ENCODE measurements around the gene DNAAF2.

DNAAF2 gene

GRCh38 chr14:49623941-49624839 is 10.9 kb downstream of the DNAAF2 start:
- Histone ChIP-seq H3K27me3 (no peaks in the 10 kb centered on the region), H3K4me1 (peaks cover 0 to 39% (median 19%) of the 10 kb centered on the region in 4 donors), H3K36me3 (peaks cover 0 to 25% (median 2%) of the 10 kb centered on the region in 3 donors), H3K27ac (no peak overlapping the region), H3K9me3 (no peaks in the 10 kb centered on the region), H3K4me3 (no peak overlapping the region)
- intact Hi-C loops (cut with DNase I; ENCODE audit: low total_unique reads): no loop called here
- no peak for TF ChIP-seq CTCF (IDR thresholded peaks at IDR 0.05)
- DNase-seq: no peak

GRCh38 chr14:49623387-49623786 is 11.7 kb downstream of the DNAAF2 start:
- Histone ChIP-seq H3K9me3 (no peaks in the 10 kb centered on the region), H3K36me3 (peaks cover 4 to 26% (median 10%) of the 10 kb centered on the region in 3 donors), H3K4me1 (peaks cover 0 to 47% (median 22%) of the 10 kb centered on the region in 4 donors), H3K27me3 (no peaks in the 10 kb centered on the region), H3K27ac (no peak overlapping the region), H3K4me3 (no peak overlapping the region)
- no peak for DNase-seq
- intact Hi-C loops (cut with DNase I; ENCODE audit: low total_unique reads): no loop called here
- TF ChIP-seq CTCF (IDR thresholded peaks at IDR 0.05): no peak

- peak overlapping the region; percentile 83 to 98 for H3K4me3 ChIP-seq
- no peak for TF ChIP-seq CTCF (IDR thresholded peaks at IDR 0.05)
- peak overlapping the region in 1 of 2 donors; percentile 90 for H3K27ac ChIP-seq
- no peaks in the 10 kb centered on the region for H3K27me3 ChIP-seq
- H3K36me3 ChIP-seq: peaks cover 16 to 34% (median 18%) of the 10 kb centered on the region in 3 donors
- no peaks in the 10 kb centered on the region for H3K9me3 ChIP-seq
- peaks cover 0 to 50% (median 22%) of the 10 kb centered on the region in 4 donors for H3K4me1 ChIP-seq
- intact Hi-C loops (cut with DNase I; ENCODE audit: low total_unique reads): no loop called here
- no peak for DNase-seq
Measured at GRCh38 chr14:49622022-49622607, 12.9 kb downstream of the DNAAF2 start.

GRCh38 chr14:49621114-49621881 is 13.7 kb downstream of the DNAAF2 start:
- Histone ChIP-seq H3K4me3 (peak overlapping the region; percentile 83 to 98), H3K9me3 (no peaks in the 10 kb centered on the region), H3K27ac (peak overlapping the region; percentile 90 to 95), H3K4me1 (peaks cover 0 to 50% (median 22%) of the 10 kb centered on the region in 4 donors), H3K36me3 (peaks cover 18 to 30% (median 22%) of the 10 kb centered on the region in 3 donors), H3K27me3 (no peaks in the 10 kb centered on the region)
- intact Hi-C loops (cut with DNase I; ENCODE audit: low total_unique reads): no loop called here
- peak; percentile 72 to 87 for DNase-seq
- TF ChIP-seq CTCF (IDR thresholded peaks at IDR 0.05): no peak

Measured in tibial artery (tissue), 4 donors.